Measurements from ENCODE around the gene FRMD1.

The FRMD1 gene

GRCh38 chr6:168124158-168124557, 45.1 kb upstream of the FRMD1 start:
- DNase-seq (ENCODE audit: low read depth, low spot score) = no peak
- peaks cover 4% of the 10 kb centered on the region; the same call in 1 of the 2 replicates for H3K9me3 ChIP-seq (ENCODE audit: insufficient read depth, low read length)
- no peaks in the 10 kb centered on the region for H3K36me3 ChIP-seq (ENCODE audit: insufficient read depth, insufficient read length, low read length)
- no peaks in the 10 kb centered on the region for H3K27me3 ChIP-seq (ENCODE audit: insufficient read depth, insufficient read length)
- no peak overlapping the region for H3K4me3 ChIP-seq (ENCODE audit: insufficient read length, low read depth)
- no peak overlapping the region for H3K9ac ChIP-seq (ENCODE audit: insufficient read length, low read depth)
- peaks cover 11% of the 10 kb centered on the region for H3K4me1 ChIP-seq (ENCODE audit: insufficient read depth, insufficient read length)
- no peak for TF ChIP-seq ZNF274 (IDR thresholded peaks at IDR 0.05; ENCODE audit: low read depth, low read length)
- TF ChIP-seq YY1 (IDR thresholded peaks at IDR 0.05; ENCODE audit: insufficient read depth, insufficient read length) = no peak
- TF ChIP-seq SUZ12 (IDR thresholded peaks at IDR 0.05; ENCODE audit: extremely low read depth, insufficient read depth, insufficient read length) = no peak

DNA sequence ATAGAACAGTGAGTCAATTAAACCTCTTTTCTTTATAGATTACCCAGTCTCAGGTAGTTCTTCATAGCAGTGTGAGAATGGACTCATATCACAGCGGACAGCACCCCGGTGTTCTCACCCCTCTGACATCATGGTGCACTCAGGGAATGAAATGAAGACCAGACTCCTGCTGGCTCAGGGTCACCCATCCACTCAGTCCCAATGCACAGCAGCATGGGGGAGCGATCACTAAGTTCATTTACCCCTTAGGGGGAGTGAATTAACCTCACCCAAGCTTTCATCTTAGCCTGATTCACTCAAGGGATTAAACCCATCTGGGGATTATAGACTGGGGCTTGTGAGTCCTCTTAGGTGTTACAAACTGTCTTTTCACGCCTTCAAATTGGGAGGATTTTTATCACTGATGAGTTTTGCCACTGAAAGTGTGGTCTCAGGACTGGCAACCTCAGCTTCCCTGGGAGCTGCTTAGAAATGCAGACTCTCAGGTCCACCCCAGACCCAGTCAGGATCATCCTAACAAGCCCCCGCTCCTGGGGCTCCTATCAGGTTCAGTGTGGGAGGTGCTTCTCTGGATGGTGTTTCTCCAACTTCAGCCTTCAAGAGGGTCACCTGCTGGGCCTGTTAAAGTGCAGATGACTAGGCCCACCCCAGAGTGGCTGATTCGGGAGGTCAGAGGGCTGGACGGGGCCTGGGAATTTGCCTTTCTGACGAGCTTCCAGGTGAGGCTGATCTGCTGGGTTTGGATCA, 44.3 kb upstream of the FRMD1 start:
- no peaks in the 10 kb centered on the region for H3K27me3 ChIP-seq (ENCODE audit: insufficient read depth, insufficient read length)
- H3K4me1 ChIP-seq (ENCODE audit: insufficient read depth, insufficient read length) = peaks cover 11% of the 10 kb centered on the region
- H3K4me3 ChIP-seq (ENCODE audit: insufficient read length, low read depth) = no peak overlapping the region
- TF ChIP-seq YY1 (IDR thresholded peaks at IDR 0.05; ENCODE audit: insufficient read depth, insufficient read length) (no peak), SUZ12 (IDR thresholded peaks at IDR 0.05; ENCODE audit: extremely low read depth, insufficient read depth, insufficient read length) (no peak), ZNF274 (IDR thresholded peaks at IDR 0.05; ENCODE audit: low read depth, low read length) (no peak)
- no peak for DNase-seq (ENCODE audit: low read depth, low spot score)
- peaks cover 4% of the 10 kb centered on the region; the same call in 1 of the 2 replicates for H3K9me3 ChIP-seq (ENCODE audit: insufficient read depth, low read length)
- H3K36me3 ChIP-seq (ENCODE audit: insufficient read depth, insufficient read length, low read length) = no peaks in the 10 kb centered on the region
- no peak overlapping the region for H3K9ac ChIP-seq (ENCODE audit: insufficient read length, low read depth)

DNA sequence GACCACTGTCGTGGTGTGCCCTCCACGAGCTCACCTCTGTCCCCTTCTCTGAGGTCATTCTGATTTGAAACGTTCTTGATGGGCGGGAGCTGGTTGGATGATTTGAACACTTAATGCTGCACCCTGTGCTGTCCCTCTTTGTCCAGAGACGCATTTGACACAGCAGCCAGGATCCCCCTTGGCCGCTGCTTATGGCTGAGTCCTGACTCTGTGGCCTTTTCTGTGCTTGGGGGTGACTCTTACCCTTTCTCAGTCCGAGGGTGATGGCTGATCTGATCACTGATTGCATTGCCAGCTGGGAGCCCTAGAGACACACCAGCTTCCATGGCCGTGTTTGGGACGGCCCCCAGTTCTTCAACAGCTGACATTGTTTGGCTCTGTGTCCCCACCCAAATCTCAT, 43.5 kb upstream of the FRMD1 start:
- H3K9ac ChIP-seq (ENCODE audit: insufficient read length, low read depth) = no peak overlapping the region
- no peaks in the 10 kb centered on the region for H3K36me3 ChIP-seq (ENCODE audit: insufficient read depth, insufficient read length, low read length)
- no peak overlapping the region for H3K4me3 ChIP-seq (ENCODE audit: insufficient read length, low read depth)
- TF ChIP-seq SUZ12 (IDR thresholded peaks at IDR 0.05; ENCODE audit: extremely low read depth, insufficient read depth, insufficient read length) (no peak), YY1 (IDR thresholded peaks at IDR 0.05; ENCODE audit: insufficient read depth, insufficient read length) (no peak), ZNF274 (IDR thresholded peaks at IDR 0.05; ENCODE audit: low read depth, low read length) (no peak)
- no peaks in the 10 kb centered on the region for H3K27me3 ChIP-seq (ENCODE audit: insufficient read depth, insufficient read length)
- DNase-seq (ENCODE audit: low read depth, low spot score) = no peak
- peaks cover 4% of the 10 kb centered on the region; the same call in 1 of the 2 replicates for H3K9me3 ChIP-seq (ENCODE audit: insufficient read depth, low read length)
- peaks cover 11% of the 10 kb centered on the region for H3K4me1 ChIP-seq (ENCODE audit: insufficient read depth, insufficient read length)

DNA sequence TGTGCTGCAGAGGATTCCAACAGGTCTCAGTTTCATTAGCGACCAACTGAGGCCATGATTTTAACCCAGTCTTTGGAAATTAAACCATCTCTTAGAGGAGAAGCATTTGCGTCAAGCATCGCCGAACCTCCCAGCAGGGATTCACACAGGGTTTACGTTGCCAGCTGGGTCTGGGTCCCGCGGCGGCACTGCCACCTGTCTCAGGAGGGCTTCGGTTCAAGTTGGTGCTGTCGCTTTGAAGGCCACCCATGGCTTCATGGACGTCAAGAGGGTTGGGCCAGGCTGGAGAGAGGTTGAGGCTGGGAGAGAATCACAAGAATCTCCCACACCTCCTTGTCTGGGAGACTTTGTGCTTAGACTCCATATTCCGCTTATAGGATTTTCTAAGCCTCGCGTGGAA, 43.0 kb upstream of the FRMD1 start:
- TF ChIP-seq YY1 (IDR thresholded peaks at IDR 0.05; ENCODE audit: insufficient read depth, insufficient read length) (no peak), ZNF274 (IDR thresholded peaks at IDR 0.05; ENCODE audit: low read depth, low read length) (no peak), SUZ12 (IDR thresholded peaks at IDR 0.05; ENCODE audit: extremely low read depth, insufficient read depth, insufficient read length) (no peak)
- Histone ChIP-seq H3K4me1 (ENCODE audit: insufficient read depth, insufficient read length) (peaks cover 11% of the 10 kb centered on the region), H3K9ac (ENCODE audit: insufficient read length, low read depth) (no peak overlapping the region), H3K27me3 (ENCODE audit: insufficient read depth, insufficient read length) (no peaks in the 10 kb centered on the region), H3K36me3 (ENCODE audit: insufficient read depth, insufficient read length, low read length) (no peaks in the 10 kb centered on the region), H3K4me3 (ENCODE audit: insufficient read length, low read depth) (no peak overlapping the region), H3K9me3 (ENCODE audit: insufficient read depth, low read length) (peaks cover 4% of the 10 kb centered on the region; the same call in 1 of the 2 replicates)
- DNase-seq (ENCODE audit: low read depth, low spot score) = no peak

GRCh38 chr6:168121303-168121665, 42.3 kb upstream of the FRMD1 start:
- peaks cover 11% of the 10 kb centered on the region for H3K4me1 ChIP-seq (ENCODE audit: insufficient read depth, insufficient read length)
- no peak overlapping the region for H3K4me3 ChIP-seq (ENCODE audit: insufficient read length, low read depth)
- H3K36me3 ChIP-seq (ENCODE audit: insufficient read depth, insufficient read length, low read length) = no peaks in the 10 kb centered on the region
- no peaks in the 10 kb centered on the region for H3K27me3 ChIP-seq (ENCODE audit: insufficient read depth, insufficient read length)
- no peak for DNase-seq (ENCODE audit: low read depth, low spot score)
- no peak overlapping the region for H3K9ac ChIP-seq (ENCODE audit: insufficient read length, low read depth)
- peaks cover 11% of the 10 kb centered on the region; the same call in 1 of the 2 replicates for H3K9me3 ChIP-seq (ENCODE audit: insufficient read depth, low read length)
- TF ChIP-seq ZNF274 (IDR thresholded peaks at IDR 0.05; ENCODE audit: low read depth, low read length) = no peak
- TF ChIP-seq YY1 (IDR thresholded peaks at IDR 0.05; ENCODE audit: insufficient read depth, insufficient read length) = no peak
- TF ChIP-seq SUZ12 (IDR thresholded peaks at IDR 0.05; ENCODE audit: extremely low read depth, insufficient read depth, insufficient read length) = no peak

DNA sequence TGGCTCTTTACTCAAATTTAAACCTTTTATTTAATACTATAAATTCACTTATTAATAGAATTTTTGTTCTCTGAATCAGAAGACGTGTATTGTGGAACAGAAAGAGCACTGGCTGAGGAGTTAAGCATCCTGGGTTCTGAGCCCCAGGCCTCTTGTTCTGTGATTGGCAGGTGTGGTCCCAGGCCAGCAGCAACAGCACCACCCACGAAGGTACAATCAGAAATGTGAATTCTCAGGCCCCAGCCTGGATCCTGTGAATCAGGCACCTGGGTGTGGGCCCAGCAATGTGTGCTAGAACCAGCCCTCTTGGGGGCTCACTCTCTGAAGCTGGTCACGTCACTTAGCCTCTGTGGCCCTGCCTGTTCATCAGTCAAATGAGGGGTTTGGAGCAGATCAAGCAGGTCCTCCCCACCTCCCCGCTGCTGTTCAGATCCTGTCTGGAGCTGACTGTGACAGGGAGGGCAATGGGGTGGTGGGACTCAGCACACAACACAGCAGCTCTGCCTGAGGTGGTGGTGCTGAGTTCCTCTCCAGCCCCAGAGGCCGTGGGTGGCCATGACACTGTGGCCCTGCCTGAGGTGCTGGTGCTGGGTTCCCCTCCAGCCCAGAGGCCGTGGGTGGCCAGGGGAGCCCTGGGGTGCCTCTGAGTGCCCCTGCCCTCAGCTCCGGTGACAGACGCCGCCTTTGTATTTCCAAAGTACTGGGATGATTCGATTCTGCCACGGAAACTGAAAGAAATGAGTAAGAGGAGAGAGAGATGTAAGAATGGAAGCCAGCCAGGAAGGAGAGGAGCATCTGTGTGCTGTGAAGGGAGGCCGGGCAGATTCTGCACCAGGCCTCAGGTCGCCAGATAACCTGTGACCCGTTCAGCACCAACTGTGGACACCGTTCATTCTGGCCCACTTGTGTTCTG, 41.6 kb upstream of the FRMD1 start:
- Histone ChIP-seq H3K9ac (ENCODE audit: insufficient read length, low read depth) (no peak overlapping the region), H3K9me3 (ENCODE audit: insufficient read depth, low read length) (peaks cover 13% of the 10 kb centered on the region; the same call in 1 of the 2 replicates), H3K36me3 (ENCODE audit: insufficient read depth, insufficient read length, low read length) (no peaks in the 10 kb centered on the region), H3K4me1 (ENCODE audit: insufficient read depth, insufficient read length) (peaks cover 8% of the 10 kb centered on the region), H3K4me3 (ENCODE audit: insufficient read length, low read depth) (no peak overlapping the region), H3K27me3 (ENCODE audit: insufficient read depth, insufficient read length) (no peaks in the 10 kb centered on the region)
- TF ChIP-seq ZNF274 (IDR thresholded peaks at IDR 0.05; ENCODE audit: low read depth, low read length) = no peak
- no peak for TF ChIP-seq YY1 (IDR thresholded peaks at IDR 0.05; ENCODE audit: insufficient read depth, insufficient read length)
- no peak for TF ChIP-seq SUZ12 (IDR thresholded peaks at IDR 0.05; ENCODE audit: extremely low read depth, insufficient read depth, insufficient read length)
- DNase-seq (ENCODE audit: low read depth, low spot score) = no peak

- no peak for DNase-seq (ENCODE audit: low read depth, low spot score)
- TF ChIP-seq ZNF274 (IDR thresholded peaks at IDR 0.05; ENCODE audit: low read depth, low read length) (no peak), YY1 (IDR thresholded peaks at IDR 0.05; ENCODE audit: insufficient read depth, insufficient read length) (no peak), SUZ12 (IDR thresholded peaks at IDR 0.05; ENCODE audit: extremely low read depth, insufficient read depth, insufficient read length) (no peak)
- Histone ChIP-seq H3K9me3 (ENCODE audit: insufficient read depth, low read length) (peaks cover 13% of the 10 kb centered on the region; the same call in 1 of the 2 replicates), H3K4me1 (ENCODE audit: insufficient read depth, insufficient read length) (peaks cover 8% of the 10 kb centered on the region), H3K27me3 (ENCODE audit: insufficient read depth, insufficient read length) (no peaks in the 10 kb centered on the region), H3K4me3 (ENCODE audit: insufficient read length, low read depth) (no peak overlapping the region), H3K36me3 (ENCODE audit: insufficient read depth, insufficient read length, low read length) (no peaks in the 10 kb centered on the region), H3K9ac (ENCODE audit: insufficient read length, low read depth) (no peak overlapping the region)
These were observed 40.5 kb upstream of the FRMD1 start for GRCh38 chr6:168119539-168119938.

Measured in NT2/D1 (cell line).